Stimulated activated effector memory CD8-positive, alpha-beta T cell treated with anti-CD3 and anti-CD28 coated beads, Interleukin-12 subunit alpha, Interleukin-12 subunit beta, amount 100 ng/mL, for 72 hours (primary cell): Measurements from ENCODE around the gene METTL17.
"Not testable (repeated sequence)": the region's sequence is repeated elsewhere in the genome, so short reads cannot be mapped to it uniquely, and the experiment has no call there.

ENCODE experiments used
- ATAC-seq: fragments of 150-1000 bp; cut with Tn5 transposase; 2 replicates; pipeline ENCODE4 v1.10.0; 2021
- DNase-seq, 2 donors: peaks; one replicate each; pipeline ENCODE4 v3.0.0; 2021 to 2022; ENCODE audit warnings: low spot score in 2 of 2
- H3K27ac Mint-ChIP-seq: one replicate; pipeline ENCODE4 v1.8.0; 2022; ENCODE audit warnings: mild to moderate bottlenecking, mixed read lengths
- H3K36me3 Mint-ChIP-seq: one replicate; pipeline ENCODE4 v1.8.0; 2022; ENCODE audit warnings: mild to moderate bottlenecking, mixed read lengths
- H3K4me1 Mint-ChIP-seq: one replicate; pipeline ENCODE4 v1.8.0; 2022; ENCODE audit warnings: mixed read lengths
- H3K4me3 Mint-ChIP-seq: one replicate; pipeline ENCODE4 v1.8.0; 2022; ENCODE audit warnings: mild to moderate bottlenecking, mixed read lengths
- H3K9me3 Mint-ChIP-seq: one replicate; pipeline ENCODE4 v1.8.0; 2022; ENCODE audit warnings: mixed read lengths

The METTL17 gene

GRCh38 chr14:20982646-20983369, 7.0 kb upstream of the METTL17 start:
- Mint-ChIP-seq H3K27ac (no peak overlapping the region), H3K9me3 (no peaks in the 10 kb centered on the region), H3K4me1 (peaks cover 10% of the 10 kb centered on the region), H3K4me3 (no peak overlapping the region), H3K36me3 (no peaks in the 10 kb centered on the region)
- no peak for ATAC-seq
- DNase-seq, result no peak

- H3K4me1 Mint-ChIP-seq, result peaks cover 10% of the 10 kb centered on the region
- H3K4me3 Mint-ChIP-seq, H3K9me3 Mint-ChIP-seq, H3K27ac Mint-ChIP-seq, ATAC-seq, H3K36me3 Mint-ChIP-seq, DNase-seq: not testable (repeated sequence)
Observed at GRCh38 chr14:20985650-20986049, 4.1 kb upstream of the METTL17 start.

DNA sequence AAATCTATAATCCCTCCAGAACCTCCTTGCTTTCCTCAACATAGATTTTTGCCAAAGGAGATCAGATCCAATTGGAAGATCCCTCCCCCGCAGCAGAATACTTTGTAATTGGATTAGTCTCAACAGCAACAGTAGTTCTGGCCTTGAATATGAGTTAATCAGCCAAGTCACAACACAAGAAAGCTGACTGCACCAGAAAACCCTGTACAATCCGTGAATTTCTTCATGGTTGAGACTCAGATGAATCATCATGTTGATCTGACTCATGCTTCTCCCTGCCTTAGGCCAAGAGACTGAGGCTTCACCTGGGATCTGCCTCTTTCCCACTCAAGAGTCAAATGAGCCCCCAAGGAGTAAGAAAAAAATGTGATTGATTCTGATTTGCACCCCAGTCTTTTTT, 3.0 kb upstream of the METTL17 start:
- H3K4me3 Mint-ChIP-seq, result no peak overlapping the region
- no peak for DNase-seq
- peak; percentile 71 for ATAC-seq
- H3K36me3 Mint-ChIP-seq, result peaks cover 13% of the 10 kb centered on the region
- peaks cover 15% of the 10 kb centered on the region for H3K4me1 Mint-ChIP-seq
- H3K27ac Mint-ChIP-seq, result peak overlapping the region; percentile 46
- no peaks in the 10 kb centered on the region for H3K9me3 Mint-ChIP-seq

DNA sequence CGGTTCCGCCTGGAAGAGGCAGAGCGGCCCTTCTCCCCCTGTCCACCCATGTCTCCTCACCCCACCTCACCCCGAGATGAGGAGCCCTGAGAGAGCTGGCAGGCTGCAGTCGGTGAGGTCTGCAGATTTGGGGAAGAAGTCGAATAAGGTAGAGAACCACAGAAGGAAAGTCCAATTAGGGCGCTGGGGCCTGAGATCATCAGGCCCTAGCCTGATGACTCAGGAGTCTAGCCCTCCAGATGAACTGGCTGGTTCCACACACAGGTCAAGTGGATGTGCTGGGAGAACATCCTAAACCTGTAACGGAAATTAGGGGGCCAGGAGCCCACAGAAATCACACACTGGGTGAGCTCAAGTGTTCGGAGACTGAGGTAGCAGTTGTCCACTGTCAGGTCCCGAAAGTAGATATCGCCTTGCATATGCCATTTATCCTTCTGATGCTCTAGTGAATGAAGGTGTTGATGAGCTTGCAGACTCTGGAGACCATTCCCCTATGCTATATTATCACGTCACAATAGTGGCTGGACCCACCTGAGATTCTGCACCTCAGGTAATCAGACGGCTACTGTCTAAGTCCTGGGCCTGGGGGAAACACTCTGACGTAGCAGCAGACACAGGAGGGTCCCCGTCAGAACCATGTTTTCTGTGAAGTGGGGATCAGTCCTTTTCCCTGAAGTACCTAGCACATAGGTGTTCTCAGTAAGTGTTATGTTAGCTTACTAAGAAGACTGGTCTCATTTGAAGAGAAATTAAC, 886 bp upstream of the METTL17 start:
- Mint-ChIP-seq H3K4me1 (peaks cover 19% of the 10 kb centered on the region), H3K36me3 (peaks cover 34% of the 10 kb centered on the region), H3K4me3 (peak overlapping the region; percentile 93), H3K27ac (peak overlapping the region; percentile 93), H3K9me3 (no peaks in the 10 kb centered on the region)
- ATAC-seq, result no peak
- DNase-seq, result no peak

DNA sequence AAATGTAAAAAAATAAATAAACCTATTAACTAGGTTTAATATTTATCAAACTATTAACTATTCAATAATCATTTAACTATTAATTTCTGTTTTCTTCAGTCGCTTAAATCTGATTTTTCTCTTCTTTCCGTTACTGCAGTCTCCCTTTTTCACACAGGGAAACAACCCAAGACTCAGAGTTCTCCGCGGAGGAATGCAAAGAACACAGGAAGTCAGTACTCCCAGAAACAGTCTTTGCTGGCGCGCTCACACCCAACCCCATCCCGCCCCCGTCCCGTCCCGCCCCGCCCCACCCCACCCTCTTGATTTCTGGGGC, 351 bp upstream of the METTL17 start:
- no peak for DNase-seq
- peaks cover 19% of the 10 kb centered on the region for H3K4me1 Mint-ChIP-seq
- ATAC-seq, result no peak
- no peaks in the 10 kb centered on the region for H3K9me3 Mint-ChIP-seq
- peaks cover 39% of the 10 kb centered on the region for H3K36me3 Mint-ChIP-seq
- peak overlapping the region; percentile 93 for H3K4me3 Mint-ChIP-seq
- H3K27ac Mint-ChIP-seq, result peak overlapping the region; percentile 93

- peak overlapping the region; percentile 81 for H3K27ac Mint-ChIP-seq
- DNase-seq, result no peak
- H3K9me3 Mint-ChIP-seq, result no peaks in the 10 kb centered on the region
- H3K36me3 Mint-ChIP-seq, result peaks cover 64% of the 10 kb centered on the region
- no peak overlapping the region for H3K4me3 Mint-ChIP-seq
- H3K4me1 Mint-ChIP-seq, result peaks cover 14% of the 10 kb centered on the region
- ATAC-seq, result no peak
Observed at GRCh38 chr14:20996521-20996920, 6.7 kb downstream of the METTL17 start.

- Mint-ChIP-seq H3K4me1 (peaks cover 8% of the 10 kb centered on the region), H3K4me3 (no peak overlapping the region), H3K27ac (no peak overlapping the region), H3K9me3 (no peaks in the 10 kb centered on the region), H3K36me3 (peaks cover 58% of the 10 kb centered on the region)
- ATAC-seq (no peak), DNase-seq (no peak)
Observed at GRCh38 chr14:20997115-20997514, 7.3 kb downstream of the METTL17 start.

DNA sequence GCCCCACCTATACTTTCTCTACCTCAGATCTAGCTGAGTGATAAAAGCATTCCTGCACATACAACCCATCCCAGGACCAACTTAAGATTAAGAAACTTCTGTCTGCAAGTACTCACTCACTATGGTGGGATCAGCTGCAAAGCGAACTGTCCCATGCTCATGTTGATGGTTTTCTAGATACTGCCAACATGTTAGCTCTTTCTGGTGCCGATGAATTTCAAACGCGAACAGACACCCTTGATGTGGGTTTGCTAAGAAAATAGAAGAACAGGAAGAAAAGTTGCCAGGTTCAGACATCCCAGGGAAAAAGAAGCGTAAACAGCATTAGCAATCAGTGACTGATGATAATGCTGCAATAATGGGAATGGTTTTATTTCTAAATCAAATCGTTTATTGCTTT, 7.8 kb downstream of the METTL17 start:
- Mint-ChIP-seq H3K4me3 (no peak overlapping the region), H3K9me3 (no peaks in the 10 kb centered on the region), H3K27ac (no peak overlapping the region), H3K36me3 (peaks cover 54% of the 10 kb centered on the region), H3K4me1 (peaks cover 7% of the 10 kb centered on the region)
- no peak for ATAC-seq
- DNase-seq, result no peak

DNA sequence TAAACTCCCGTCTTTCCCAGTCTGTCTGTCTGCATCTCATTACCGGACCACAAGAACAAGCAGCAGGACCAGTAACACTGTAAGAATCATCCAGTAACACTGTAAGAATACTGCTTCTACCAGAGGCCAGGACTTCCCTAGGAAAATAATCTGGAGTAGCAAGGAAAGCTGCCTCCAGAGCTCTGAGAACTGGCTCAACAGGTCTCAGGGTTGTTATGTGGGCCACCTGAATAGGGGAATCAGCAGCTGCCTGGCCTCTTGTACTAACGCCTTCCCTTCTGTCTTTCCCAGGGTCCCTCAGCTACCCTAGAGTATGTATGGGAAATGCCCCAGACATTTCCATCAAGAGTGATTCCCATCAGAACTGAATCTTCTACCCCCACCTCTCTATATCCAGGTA, 8.4 kb downstream of the METTL17 start:
- Mint-ChIP-seq H3K9me3 (no peaks in the 10 kb centered on the region), H3K4me1 (peaks cover 7% of the 10 kb centered on the region), H3K4me3 (no peak overlapping the region), H3K27ac (peak overlapping the region; percentile 55), H3K36me3 (peaks cover 48% of the 10 kb centered on the region)
- no peak for DNase-seq
- no peak for ATAC-seq

- Mint-ChIP-seq H3K36me3 (peaks cover 41% of the 10 kb centered on the region), H3K4me1 (peaks cover 7% of the 10 kb centered on the region), H3K4me3 (no peak within 1 kb of the TSS), H3K9me3 (no peaks in the 10 kb centered on the region), H3K27ac (peak within 1 kb of the TSS; percentile 55)
- no peak for ATAC-seq
- no peak for DNase-seq
Observed at GRCh38 chr14:20998674-20999366, 9.0 kb downstream of the METTL17 start, which contains the start of gene SLC39A2. Gene SLC39A2, plus strand, starts transcription at chr14:20999293. Its CDS starts 154 bp downstream, at chr14:20999447.

GRCh38 chr14:20999591-20999990, 9.8 kb downstream of the METTL17 start:
- no peak overlapping the region for H3K4me3 Mint-ChIP-seq
- no peak for DNase-seq
- no peak overlapping the region for H3K27ac Mint-ChIP-seq
- H3K36me3 Mint-ChIP-seq, result peaks cover 34% of the 10 kb centered on the region
- H3K9me3 Mint-ChIP-seq, result no peaks in the 10 kb centered on the region
- no peak for ATAC-seq
- H3K4me1 Mint-ChIP-seq, result peaks cover 7% of the 10 kb centered on the region

GRCh38 chr14:21001218-21001617, 11.4 kb downstream of the METTL17 start:
- DNase-seq, result no peak
- no peaks in the 10 kb centered on the region for H3K4me1 Mint-ChIP-seq
- no peak overlapping the region for H3K4me3 Mint-ChIP-seq
- H3K9me3 Mint-ChIP-seq, result no peaks in the 10 kb centered on the region
- peaks cover 17% of the 10 kb centered on the region for H3K36me3 Mint-ChIP-seq
- H3K27ac Mint-ChIP-seq, result no peak overlapping the region
- ATAC-seq, result no peak

GRCh38 chr14:21003788-21004346, 14.1 kb downstream of the METTL17 start:
- Mint-ChIP-seq H3K9me3 (no peaks in the 10 kb centered on the region), H3K4me3 (no peak overlapping the region), H3K27ac (no peak overlapping the region), H3K4me1 (no peaks in the 10 kb centered on the region), H3K36me3 (no peaks in the 10 kb centered on the region)
- DNase-seq (no peak), ATAC-seq (no peak)

DNA sequence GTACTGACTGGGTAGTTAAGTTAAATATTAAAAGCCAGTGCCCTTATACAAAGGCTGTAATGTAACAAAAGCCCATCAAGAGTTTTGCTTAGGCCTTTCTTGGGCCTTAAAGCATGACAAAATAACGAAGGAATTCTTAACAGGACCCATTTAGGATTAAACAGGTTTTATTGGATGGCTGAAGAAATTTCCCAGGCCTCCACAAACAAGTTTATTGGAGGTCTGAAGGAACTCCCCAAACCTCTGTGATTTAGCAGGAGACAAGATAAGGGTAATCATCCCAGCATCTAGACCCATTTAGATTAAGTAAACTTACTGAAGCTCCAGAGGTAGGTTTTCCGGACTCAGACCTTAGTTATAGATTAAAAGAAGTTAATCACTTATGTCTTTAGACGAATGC, 19.9 kb downstream of the METTL17 start:
- not testable (repeated sequence) for H3K27ac Mint-ChIP-seq, DNase-seq, H3K9me3 Mint-ChIP-seq, H3K4me3 Mint-ChIP-seq, H3K36me3 Mint-ChIP-seq, H3K4me1 Mint-ChIP-seq, ATAC-seq

DNA sequence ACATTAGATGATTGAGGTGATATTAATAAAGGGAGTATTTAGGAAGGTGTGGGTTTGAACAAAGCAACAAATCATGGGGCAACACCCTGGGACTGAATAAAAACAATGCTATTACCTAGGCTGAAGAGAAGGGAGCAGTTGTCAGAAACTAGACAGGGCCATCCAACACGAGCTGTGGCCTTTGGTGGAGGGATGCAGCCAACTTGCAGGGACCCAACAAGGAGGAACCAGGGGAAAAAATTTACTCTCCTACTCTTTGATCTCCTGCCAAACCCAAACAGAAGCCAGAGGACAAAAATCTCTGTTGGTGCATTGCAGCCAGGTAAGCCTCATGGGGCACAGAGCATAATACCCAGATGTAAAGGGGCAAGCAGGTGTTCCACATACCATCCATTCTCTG, 21.4 kb downstream of the METTL17 start:
- ATAC-seq (no peak), DNase-seq (no peak)
- no peak overlapping the region for H3K27ac Mint-ChIP-seq
- no peak overlapping the region for H3K4me3 Mint-ChIP-seq
- H3K36me3 Mint-ChIP-seq, result no peaks in the 10 kb centered on the region
- H3K9me3 Mint-ChIP-seq, result no peaks in the 10 kb centered on the region
- no peaks in the 10 kb centered on the region for H3K4me1 Mint-ChIP-seq
